ENCODE measurements around the gene LRRC37A2. TPM values are rescaled to one million over a fixed set of nuclear protein-coding genes. Genes with fewer than 3 reads are reported as not detected.
"Not testable (repeated sequence)": the region's sequence is repeated elsewhere in the genome, so short reads cannot be mapped to it uniquely, and the experiment has no call there.

The LRRC37A2 gene
- 10 to 100 TPM; 12.0 to 15.2 TPM for total RNA-seq
- long read RNA-seq, partial matches to known transcripts = 0 of 2 reads
- long read RNA-seq, other reads (novel, unspliced or antisense) = 1 of 2 reads

DNA sequence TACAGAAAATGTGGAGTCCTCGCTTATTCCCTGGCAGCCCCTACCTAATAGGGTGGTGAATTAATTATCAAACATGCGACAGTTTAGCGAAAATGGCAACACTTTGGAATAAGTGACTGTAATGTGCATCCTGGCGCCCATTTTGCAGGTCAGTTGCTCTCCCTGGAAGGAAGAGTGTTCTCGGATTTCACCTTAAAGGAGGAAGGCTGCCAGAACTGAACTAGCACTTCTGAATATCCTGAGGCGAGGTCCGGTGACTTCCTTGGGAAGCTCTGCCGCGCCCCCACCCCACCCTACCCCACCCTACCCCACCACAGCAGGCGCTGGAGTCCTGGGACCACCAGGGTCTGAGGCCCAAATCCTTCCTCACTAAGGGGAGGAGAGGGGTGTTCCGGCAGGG lies at the start of gene LRRC37A2:
Gene LRRC37A2, plus strand, starts transcription at position 301 of the 400 bp plus-strand sequence. CDS start 245 bp downstream, outside the sequence.
- ATAC-seq; intact Hi-C loops (cut with DNase I, micrococcal nuclease); DNase-seq: not testable (repeated sequence)

DNA sequence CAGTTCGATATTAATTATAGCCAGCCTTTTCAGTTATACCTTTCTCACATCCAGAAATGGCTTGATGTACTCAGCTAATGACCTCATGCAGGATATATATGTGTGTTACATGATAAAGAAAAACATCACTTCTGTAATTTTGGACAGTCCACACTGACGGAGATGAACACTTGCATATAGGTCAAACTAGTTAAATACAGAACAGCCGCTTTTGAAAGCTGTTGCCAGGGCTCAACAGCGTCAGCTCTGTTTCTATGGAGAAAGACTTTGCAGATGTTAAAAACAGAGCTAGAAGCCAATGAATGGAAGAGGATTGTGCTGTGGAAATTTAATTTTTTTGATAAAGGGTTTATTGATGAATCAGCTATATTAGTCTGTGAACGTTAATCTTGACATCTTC lies 44.6 kb upstream of the LRRC37A2 start:
- intact Hi-C loops (cut with DNase I, micrococcal nuclease); ATAC-seq; DNase-seq: not testable (repeated sequence)

DNA sequence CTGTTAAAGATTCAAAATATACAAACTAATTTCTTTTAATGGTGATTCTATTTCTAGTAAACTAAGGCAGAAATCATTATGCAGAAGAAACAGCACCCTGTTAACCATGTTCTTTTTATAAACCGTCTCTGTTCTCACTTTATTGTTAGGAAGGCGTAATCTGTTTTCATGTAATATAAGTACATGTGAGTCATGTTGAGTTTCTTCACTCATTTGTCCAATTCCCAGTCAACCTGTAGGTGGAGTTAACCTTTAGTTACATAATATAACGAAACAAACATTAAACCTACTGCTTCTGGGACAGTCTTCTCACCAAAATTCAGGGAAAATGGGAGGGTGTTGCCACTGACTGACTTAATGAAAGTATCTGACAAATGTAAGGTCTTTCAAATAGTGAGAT lies 37.8 kb upstream of the LRRC37A2 start:
- intact Hi-C loops (cut with DNase I, micrococcal nuclease); DNase-seq: not testable (repeated sequence)
- ATAC-seq = peak; percentile 89

DNA sequence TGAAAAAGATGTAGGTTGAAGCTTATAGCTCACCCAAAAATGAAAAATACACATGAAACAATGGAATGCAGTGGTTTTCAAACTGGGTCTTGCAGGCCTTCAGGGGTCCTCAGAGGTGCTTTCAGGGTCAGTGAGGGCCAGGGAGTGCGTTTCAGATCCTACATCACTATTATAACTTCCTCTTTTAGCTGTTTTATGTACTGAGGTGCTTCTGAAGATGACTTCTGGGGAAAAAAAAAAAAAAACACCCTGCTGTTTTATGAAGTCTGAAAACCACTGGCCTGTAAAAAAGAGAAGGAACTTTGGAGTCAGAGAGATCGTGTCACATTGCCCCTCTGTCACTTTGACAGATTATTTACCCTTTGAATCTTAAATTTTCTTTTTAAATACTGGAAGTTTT lies 36.7 kb upstream of the LRRC37A2 start:
- ATAC-seq; DNase-seq; intact Hi-C loops (cut with DNase I, micrococcal nuclease): not testable (repeated sequence)

DNA sequence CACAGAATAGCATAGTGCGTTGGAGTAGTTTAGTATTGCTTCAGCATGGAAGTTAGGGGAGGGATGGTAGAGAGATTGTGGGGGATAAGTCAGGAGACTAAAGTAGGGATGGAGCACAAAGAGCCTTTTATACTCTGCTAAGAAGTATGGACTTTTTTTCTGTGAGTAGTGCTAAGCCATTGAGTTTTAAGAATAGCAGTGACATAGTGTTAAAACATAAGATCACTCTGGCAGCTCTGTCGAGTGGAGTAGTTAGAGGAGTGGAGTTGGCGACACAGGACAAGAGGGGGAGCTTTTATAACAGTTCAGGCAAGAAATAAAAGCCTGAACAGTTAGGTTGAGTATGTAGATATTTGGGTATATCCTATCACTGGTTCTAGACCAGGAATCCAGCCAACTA lies 33.4 kb upstream of the LRRC37A2 start:
- ATAC-seq; intact Hi-C loops (cut with DNase I, micrococcal nuclease); DNase-seq: not testable (repeated sequence)

DNA sequence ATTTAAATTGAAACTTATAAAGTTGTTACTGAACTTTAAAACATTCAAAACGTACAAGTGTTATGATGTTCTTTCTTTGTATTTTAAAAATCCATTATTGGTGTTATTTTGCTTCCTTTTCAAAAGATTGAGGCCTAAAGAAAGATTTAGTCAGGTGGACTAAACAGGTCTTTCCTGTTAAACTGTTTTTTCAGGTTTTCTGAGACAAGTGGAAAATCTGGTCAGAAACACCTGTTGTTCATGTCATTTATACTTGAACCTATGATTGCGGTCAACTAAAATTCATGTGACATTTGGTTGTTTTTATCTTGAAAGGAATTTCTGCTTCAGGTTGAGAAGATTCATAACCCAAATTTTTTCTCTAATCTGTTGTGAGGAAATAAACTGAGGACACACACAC lies 31.0 kb upstream of the LRRC37A2 start:
- ATAC-seq; DNase-seq; intact Hi-C loops (cut with DNase I, micrococcal nuclease): not testable (repeated sequence)

DNA sequence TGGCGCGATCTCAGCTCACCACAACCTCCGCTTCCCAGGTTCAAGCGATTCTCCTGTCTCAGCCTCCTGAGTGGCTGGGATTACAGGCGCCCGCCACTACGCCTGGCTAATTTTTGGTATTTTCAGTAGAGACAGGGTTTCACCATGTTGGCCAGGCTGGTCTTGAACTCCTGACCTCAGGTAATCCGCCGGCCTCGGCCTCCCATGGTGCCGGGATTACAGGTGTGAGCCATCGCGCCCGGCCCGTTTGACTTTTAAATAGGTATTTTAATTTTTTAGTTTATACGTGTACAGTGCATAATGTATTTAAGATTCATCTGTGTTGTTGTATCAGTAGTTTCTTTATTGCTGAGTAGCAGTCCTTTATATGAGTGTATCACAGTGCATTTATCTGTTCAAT lies 20.2 kb upstream of the LRRC37A2 start:
- intact Hi-C loops (cut with DNase I, micrococcal nuclease); ATAC-seq; DNase-seq: not testable (repeated sequence)

DNA sequence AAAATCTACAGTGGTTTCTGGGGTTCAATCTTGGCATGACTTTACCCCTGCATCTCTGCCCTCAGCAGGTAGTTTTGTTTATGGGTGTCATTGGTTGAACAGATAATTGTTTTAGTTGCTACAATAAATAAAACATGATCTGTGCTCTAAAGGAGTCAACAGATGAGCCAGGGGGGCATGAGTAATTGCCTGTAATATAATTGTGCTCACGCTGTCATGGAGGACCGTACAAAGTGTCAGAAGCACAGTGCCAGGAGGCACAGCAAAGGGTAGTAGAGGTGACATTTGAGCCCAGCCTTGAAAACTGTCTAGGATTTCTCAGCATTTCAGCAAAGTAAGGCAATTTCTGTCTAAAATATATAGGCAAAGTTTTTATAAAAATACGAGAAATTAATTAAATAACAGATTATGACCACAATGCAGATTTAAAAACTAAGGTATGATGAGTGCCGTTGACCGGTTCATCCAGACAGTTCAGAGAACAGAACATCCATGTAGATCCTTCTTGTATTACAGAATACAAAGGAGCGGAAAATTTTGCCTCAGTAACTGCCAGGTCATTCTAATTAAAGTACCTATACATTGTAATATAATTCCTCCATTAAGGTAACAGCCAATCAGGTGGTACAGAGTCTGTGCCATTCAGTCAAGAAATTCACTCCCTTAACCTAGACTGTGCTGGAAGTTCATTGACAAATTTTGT lies 12.7 kb upstream of the LRRC37A2 start:
- ATAC-seq; intact Hi-C loops (cut with DNase I, micrococcal nuclease); DNase-seq: not testable (repeated sequence)

DNA sequence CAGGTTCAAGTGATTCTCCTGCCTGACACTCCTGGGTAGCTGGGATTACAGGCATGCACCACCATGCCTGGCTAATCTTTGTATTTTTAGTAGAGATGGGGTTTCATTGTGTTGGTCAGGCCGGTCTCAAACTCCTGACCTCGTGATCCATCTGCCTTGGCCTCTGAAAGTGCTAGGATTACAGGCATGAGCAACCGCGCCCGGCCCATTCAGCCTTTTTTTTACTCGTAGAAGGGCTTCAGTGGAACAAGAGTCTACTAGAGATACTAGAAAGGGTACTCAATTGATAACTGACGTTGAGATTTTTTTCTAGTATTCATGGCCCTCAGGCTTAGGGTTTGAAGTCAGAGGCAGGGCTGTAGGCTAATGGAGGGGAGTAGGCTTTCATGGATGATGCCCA lies 6.4 kb upstream of the LRRC37A2 start:
- ATAC-seq; intact Hi-C loops (cut with DNase I, micrococcal nuclease); DNase-seq: not testable (repeated sequence)

DNA sequence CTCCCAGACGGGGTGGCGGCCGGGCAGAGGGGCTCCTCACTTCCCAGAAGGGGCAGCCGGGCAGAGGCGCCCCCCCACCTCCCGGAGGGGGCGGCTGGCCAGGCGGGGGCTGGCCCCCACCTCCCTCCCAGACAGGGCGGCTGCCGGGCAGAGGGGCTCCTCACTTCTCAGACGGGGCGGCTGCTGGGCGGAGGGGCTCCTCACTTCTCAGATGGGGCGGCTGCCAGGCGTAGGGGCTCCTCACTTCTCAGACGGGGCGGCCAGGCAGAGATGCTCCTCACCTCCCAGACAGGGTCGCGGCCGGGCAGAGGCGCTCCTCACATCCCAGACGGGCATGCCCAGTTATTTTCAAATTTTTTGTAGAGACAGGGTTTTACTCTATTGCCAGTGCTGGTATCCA lies 22.4 kb downstream of the LRRC37A2 start:
- intact Hi-C loops (cut with DNase I, micrococcal nuclease); ATAC-seq: not testable (repeated sequence)

DNA sequence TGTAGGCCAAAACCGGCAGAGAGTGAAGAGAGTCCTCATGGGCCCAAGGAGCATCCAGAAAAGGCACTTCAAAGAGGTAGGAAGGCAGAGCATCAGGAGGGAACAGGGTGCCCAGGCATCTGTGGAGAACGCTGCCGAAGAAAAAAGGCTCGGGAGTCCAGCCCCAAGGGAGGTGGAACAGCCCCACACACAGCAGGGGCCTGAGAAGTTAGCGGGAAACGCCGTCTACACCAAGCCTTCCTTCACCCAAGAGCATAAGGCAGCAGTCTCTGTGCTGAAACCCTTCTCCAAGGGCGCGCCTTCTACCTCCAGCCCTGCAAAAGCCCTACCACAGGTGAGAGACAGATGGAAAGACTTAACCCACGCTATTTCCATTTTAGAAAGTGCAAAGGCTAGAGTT lies 36.3 kb downstream of the LRRC37A2 start:
- intact Hi-C loops (cut with DNase I, micrococcal nuclease); DNase-seq; ATAC-seq: not testable (repeated sequence)

More for the DNA sequence above, 22.4 kb downstream of the LRRC37A2 start:
- peak in 1 of 2 donors; percentile 18 for DNase-seq

DNA sequence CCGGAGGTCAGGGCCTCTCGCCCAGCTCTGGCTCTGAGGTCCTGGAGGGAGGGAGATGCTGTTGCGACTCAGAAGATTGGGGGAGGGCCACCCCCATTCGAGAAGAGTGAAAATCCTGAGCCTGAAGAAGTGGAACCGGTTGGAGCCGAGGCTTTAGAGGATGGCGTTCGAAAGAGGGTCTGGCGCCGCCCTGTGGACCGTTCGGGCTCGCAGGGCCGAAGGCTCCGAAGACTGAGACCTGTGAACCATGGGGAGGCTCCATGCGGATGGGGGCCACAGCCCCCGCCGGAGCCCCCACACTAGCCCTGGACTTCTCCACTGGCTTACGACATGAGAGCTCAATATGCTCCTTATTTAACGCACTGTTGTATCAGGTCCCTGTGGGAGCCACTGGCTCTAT lies 46.9 kb downstream of the LRRC37A2 start:
- DNase-seq; intact Hi-C loops (cut with DNase I, micrococcal nuclease): not testable (repeated sequence)
- peak; percentile 69 for ATAC-seq

DNA sequence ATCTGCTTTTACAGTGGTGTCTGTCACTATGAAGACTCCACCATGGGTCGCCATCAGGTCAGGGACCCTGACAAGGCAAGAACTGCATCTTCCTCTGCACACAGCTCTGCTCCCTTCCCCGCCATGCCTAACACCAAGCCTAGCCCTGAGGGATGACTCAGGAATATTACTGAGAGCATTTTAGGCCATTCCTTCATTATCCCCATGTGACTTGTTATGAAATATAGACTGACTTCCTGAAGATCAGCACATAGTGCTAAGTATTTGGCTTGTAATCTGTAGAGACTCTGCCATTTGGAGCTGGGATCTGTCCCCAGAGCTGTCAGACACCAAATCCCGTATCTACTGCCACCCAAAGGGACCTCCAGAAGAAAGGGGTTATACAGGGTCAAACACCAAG lies 47.8 kb downstream of the LRRC37A2 start:
- ATAC-seq = peak; percentile 32
- intact Hi-C loops (cut with DNase I, micrococcal nuclease); DNase-seq: not testable (repeated sequence)

DNA sequence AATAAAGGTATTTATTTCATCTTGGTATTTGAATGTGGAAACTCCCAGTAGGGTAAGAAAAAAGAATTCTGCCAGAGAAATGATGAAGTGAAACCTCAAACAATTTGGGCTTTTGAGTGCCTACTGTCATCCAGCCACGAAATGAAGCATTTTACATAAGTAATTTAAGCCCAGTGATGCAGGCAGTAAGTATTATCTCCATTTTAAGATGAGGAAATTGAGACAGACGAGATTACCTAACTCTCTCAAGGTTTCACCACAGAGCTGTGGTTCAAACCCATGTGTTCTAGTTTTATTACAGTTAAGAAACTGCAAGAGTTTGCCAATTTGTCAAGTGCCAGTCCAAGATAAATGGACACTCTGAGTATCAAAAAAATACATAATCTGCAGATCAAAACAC lies 54.0 kb downstream of the LRRC37A2 start:
- DNase-seq; intact Hi-C loops (cut with DNase I, micrococcal nuclease); ATAC-seq: not testable (repeated sequence)

DNA sequence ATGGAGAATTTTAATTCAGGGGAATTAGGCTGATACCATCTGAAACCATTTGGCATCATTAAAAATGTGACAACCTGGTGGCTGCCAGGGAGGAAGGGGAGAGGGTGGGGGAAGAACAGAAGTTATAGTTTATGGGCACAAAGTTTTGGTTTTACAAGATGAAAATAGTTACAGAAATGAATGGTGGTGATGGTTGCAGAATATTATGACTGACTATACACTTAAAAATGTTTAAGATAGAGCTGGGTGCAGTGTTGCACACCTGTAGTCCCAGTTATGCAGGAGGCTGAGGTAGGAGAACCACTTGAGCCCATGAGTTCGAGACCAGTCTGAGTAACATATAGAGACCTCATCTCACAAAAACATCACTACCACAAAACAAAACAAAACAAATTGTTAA lies 54.7 kb downstream of the LRRC37A2 start:
- DNase-seq; intact Hi-C loops (cut with DNase I, micrococcal nuclease); ATAC-seq: not testable (repeated sequence)

DNA sequence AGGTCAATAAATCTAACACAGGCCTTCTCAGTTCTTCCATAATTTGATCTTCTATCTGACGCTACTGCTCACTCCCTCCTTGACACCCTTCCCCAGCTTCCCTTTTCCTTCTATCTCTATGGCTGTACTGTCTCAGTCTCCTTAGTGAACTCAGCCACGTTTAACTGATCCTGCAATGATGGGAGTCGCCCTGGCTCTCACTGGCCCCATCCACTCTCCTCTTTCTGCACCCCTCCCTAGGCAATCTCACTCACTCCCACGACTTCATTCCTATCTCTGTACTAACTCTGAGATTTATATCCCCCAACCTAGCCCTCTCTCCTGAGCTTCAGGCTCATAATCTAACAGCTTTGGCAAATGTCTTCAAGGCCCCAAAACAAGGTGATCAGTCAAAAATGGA lies 59.5 kb downstream of the LRRC37A2 start:
- DNase-seq; ATAC-seq; intact Hi-C loops (cut with DNase I, micrococcal nuclease): not testable (repeated sequence)

DNA sequence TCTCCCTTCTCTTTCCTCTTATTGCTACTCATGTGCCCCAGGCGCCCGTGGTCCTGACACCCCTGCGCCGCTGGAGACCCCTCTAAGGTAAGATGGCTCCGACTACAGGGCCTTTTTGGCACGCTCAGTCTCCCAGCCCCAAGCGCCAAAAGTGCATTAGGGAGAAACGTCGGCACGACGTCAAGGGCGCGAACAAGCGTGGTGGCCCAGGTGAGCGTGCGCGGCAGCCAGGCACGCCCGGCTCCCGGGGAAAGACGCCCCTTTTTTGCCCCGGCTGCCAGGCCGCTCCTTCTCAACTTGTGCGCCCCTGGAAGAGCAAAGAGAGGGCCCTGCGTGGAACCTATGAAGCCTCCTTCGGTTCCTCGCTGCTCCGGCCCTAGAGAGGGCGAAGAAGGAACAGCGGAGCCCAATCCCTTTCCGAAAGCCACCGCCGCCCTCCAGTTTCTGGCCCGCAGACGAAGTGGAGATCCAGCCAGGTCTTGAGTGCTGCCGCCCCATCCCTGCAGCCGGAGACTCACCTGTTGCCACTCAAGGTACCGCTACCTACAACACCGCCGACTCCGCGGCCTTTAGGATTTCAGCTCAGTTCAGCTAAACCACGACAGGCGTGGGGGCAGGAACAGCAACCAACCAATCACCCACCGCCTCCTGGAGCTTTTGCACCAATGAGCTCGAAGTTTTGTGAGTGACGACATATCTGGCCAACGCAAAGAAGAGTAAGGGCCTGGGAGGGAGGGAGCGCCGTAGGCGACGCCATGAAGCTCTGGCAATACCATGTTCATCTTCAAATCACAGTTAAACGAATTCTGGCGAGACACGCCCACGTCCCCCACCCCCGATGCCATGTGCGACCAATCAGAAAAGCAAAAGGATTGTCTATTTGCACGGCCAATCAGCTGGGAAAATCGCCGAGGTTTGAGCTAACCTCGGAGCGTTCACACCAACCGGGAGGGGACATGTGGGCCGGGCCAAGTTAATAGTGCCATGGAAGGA lies 67.1 kb downstream of the LRRC37A2 start, which contains the start of gene ARL17A:
Gene ARL17A, minus strand, starts transcription at position 609 of the 993 bp plus-strand sequence. CDS start 3,369 bp downstream, outside the sequence.
- intact Hi-C loops (cut with DNase I, micrococcal nuclease) = not testable (repeated sequence)
- ATAC-seq = peak; percentile 93

DNA sequence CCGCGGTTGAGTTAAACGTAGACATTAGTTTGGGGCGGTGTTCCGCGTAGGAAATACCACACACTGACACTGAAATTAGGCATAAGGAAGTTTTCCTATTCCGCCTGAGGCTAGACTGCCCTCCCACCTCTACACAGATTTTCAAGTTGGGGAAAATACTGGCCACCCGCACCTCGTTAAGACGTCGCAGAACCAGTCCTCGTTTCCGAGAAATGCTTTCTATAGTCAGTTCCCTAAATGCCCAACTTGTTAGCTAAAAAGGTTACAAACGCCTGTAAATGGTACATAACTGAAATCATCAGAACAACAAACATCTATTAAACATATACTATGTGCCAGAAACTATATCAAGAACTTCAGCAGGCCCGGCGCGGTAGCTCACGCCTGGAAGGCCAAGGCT lies 67.8 kb downstream of the LRRC37A2 start:
- ATAC-seq; intact Hi-C loops (cut with DNase I, micrococcal nuclease): not testable (repeated sequence)

More for the DNA sequence above, 67.1 kb downstream of the LRRC37A2 start, which contains the start of gene ARL17A:
- DNase-seq = peak; percentile 86 to 95

DNA sequence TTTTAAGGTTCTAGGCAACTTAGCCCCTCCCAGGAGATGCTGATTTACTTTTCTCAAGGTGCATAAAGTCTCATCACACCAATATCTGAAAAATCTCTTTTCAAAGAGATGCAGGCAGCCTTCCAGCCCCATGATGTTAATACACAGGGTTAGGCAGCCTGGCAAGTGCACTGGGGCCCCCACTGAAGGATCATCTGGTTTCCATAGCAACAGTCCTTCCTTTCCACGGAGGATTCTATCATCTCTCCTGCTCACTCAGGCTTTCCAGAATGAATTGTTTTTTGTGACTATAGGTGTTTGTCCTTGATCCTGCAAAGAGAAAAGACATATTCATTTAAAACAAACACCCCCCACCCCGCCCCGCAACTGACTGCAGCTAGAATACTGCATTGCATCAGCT lies 73.2 kb downstream of the LRRC37A2 start:
- ATAC-seq; intact Hi-C loops (cut with DNase I, micrococcal nuclease); DNase-seq: not testable (repeated sequence)

More for the DNA sequence above, 67.8 kb downstream of the LRRC37A2 start:
- not testable (repeated sequence) for DNase-seq
